RPMI7951 (cell line): ENCODE measurements around the gene TRIM63. TPM values are rescaled to one million over a fixed set of nuclear protein-coding genes. Genes with fewer than 3 reads are reported as not detected.

Experiments used
- DNase-seq: peaks from one replicate; pipeline ENCODE4 v3.0.0-alpha.2; 2012; ENCODE audit warnings: low read depth
- total RNA-seq: library from RNA; depleted of rRNA; stranded (reverse); fragments of >200 nt; shearing (Covaris generic); gene quantifications from 2 replicates; pipeline ENCODE4 v1.2.3, GENCODE V29; 2014; rRNA removed

Gene TRIM63
- total RNA-seq, 1 experiment from 2014 or later, result 0.12 TPM

DNA sequence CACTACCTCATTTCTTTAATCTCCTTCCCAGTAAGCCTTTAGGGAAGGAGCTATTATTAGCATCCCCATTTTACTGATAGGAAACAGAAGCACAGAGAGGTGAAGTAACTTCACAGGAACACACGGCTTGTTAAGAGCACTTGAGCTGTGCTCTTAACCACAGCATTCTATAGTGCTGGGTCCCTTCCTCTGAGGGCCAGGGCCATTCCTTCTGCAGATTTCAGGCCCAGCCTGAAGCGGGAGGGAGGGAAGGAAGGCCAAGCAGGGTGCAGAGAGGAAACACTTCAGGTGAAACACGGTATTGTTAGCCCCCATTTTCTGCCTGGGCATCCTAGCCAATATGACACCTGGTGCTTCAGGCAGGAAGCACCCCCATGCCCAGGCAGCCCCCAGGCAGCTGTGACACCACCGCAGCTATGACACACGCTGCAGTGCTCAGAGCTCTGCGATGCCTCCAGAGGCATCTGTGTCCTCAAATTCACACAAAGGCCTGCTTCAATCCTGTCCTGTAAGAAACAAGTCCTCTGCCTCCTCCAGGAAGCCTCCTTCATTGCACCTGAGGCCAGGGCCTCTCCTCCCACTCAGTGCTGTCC, 50.4 kb downstream of the TRIM63 start:
- DNase-seq, result peak; percentile 47

DNA sequence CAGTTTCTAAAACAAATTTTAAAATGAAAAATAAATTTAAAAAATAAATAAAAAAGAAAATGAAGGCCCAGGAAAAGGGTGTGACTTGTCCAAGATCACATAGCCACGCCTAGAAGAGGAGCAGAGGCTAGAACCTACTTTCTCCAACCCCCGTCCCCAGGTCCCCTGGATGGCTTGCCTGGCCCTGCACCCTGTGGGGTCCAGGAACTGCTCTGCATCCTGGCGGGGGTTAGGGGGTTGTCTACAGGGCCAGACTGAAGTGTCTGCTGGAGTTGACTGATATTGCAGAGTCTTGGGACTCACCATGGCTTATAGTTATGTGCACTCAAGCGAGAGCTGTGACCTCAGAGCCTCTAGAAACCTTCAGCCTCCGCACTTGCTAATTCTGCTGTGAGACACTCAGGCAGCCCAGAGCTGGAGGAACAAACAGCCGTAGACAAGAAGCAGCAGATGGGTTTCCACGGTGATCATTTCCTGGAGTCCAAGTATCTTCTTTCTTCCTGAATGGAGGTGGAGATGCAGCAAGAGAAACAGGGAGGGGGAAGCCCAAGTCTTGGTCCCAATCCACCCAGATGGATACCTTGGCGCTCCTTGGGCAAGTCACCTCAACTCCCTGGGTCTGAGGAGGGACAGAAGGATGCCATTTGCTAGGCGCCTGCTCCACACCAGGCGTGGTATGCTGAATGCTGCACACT, 51.0 kb downstream of the TRIM63 start:
- DNase-seq, result peak; percentile 58

DNA sequence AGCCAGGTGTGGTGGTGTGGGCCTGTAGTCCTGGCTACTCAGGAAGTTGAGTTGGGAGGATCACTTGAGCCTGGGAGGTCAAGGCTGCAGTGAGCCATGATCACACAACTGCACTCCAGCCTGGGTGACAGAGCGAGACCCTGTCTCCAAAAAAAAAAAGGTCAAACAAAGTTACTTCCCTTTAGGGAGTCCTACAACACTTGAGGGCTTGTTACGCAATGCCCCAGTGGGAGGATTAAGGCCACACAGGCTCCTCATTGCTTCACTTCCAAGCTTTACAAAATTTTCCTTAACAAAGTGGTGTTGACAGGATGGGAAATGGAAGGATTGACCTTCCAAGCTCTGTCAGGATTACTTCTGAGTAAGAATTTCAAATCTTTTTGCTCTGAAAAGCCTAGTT, 52.1 kb downstream of the TRIM63 start:
- peak; percentile 48 for DNase-seq

DNA sequence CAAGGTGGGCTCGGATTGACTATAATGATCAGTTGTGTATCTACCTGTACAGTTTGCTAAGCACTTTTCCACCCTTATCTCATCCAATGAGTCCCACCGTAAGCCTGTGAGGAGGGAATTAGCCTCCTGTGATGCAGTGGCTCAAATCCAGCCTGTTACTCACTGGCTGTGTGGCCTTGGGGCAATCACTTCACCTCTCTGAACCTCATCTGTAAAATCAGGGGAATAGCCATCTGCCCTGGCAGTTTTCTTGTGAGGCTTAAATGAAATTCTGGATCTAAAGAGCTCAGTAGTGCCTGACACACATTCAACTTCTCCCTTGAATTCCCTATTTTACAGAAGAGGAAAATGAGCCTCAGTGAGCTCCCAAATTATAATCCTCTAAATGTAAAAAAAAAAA, 53.3 kb downstream of the TRIM63 start:
- no peak for DNase-seq

DNA sequence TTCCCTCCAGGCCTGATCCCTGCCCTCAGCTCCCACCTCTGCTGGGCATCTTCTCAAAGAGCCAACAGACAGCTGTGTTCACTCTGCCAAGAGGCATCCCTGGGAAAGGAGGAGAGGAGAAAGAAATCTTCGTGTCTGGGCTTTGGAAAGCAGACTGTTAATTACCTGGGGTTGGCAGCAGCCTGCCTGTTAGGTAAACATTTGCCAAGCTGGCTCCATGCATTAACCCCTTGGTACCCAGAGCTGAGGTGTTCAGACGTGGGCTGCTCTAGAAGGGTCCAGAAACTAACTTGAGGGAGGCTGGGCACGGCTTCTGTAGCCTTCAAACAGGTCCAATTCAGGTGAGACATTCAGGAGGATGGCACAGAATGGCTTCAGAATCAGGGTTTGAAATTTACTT, 54.6 kb downstream of the TRIM63 start:
- no peak for DNase-seq

DNA sequence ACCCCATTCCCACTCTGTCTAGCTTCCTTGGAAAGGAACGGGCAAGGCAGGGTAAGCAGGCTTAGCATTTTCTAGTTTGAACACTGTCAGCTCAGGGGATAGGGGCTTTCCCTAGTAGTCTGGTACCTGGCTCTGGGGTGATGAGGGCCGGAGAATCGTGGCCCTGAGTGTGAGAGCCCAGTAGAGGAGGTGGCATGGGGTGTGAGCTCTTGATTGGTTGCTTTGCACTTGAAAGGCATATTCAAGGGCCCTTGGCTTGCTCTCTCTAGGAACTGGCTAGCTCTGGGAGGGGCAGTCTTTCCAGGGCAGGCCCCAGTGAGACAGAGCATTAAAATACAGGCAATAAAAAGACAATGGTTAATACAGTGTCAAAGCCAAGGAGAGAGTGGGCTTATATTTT, 56.6 kb downstream of the TRIM63 start:
- no peak for DNase-seq

DNA sequence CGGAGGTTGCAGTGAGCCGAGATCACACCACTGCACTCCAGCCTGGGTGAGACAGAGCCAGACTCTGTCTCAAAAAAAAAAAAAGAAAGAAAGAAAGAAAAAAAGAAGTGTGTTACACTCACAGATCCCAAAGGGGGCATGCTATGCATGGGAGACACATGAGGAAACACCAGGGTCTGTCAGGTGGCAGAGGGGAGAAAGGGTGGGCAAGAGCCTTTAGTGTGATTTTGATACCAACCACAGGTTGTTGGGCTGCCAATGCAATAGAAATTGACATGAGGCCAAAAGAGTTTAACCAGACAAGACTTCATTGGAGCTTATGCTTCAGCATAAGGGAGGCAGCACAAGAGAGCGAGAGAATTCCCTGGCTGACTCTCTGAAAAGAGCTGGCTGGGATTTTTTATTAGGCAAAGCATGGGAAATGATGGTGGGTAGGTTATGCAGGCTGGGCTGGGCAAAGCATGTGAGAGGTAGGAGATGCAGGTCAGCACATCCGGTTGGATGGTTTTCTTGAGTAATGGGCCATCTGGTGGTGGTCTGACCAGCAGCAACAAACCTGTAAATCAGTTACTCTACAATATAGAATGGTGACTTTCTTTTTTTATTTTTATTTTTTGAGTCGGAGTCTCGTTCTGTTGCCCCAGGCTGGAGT, 57.5 kb downstream of the TRIM63 start:
- no peak for DNase-seq

DNA sequence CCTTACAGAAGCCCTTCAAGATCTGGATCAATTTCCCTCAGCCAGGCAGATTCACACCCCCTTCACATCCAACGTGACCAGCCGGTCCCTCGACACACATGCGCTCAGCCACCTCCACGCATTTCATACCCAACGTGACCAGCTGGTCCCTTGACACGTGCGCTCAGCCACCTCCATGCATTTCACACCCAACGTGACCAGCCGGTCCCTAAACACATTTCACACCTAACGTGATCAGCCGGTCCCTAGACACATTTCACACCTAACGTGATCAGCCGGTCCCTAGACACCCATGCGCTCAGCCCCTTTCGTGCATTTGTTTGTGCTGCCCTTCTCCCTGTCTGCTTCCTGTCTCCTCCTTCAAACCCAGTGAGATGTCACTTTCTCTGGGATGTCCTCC, 60.7 kb downstream of the TRIM63 start:
- DNase-seq, result no peak

DNA sequence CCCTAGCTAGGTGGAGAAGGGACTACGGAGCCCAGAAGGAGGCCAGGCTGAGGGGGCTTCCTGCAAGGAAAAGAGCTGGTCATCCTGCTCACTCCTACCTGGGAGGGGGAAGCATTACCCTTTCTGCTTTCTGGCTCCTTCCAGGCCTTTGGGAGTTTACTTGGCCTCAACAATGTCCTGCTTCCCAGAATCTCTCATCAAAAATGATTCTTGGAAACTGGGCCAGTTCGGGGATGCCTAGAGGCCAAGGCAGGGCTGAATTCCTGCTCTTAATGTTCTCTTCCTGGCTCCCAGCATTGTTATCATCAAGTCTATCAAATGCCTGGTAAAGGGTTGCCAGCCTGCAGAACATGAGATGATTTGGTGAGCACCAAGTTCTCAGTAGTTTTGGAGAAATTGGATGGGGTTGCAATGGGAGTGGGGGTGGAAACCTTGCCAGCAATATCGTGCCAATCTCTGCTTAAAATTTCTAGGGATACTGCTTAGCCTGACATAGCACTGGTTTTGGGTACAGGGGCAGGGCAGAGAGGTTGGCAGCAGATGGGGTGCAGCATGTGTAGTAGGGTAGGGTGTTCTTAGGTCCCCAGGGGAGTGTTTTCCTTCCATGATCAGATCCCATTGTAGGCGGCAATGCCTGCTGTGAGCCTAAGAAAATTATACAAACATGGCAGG, 61.9 kb downstream of the TRIM63 start:
- no peak for DNase-seq

DNA sequence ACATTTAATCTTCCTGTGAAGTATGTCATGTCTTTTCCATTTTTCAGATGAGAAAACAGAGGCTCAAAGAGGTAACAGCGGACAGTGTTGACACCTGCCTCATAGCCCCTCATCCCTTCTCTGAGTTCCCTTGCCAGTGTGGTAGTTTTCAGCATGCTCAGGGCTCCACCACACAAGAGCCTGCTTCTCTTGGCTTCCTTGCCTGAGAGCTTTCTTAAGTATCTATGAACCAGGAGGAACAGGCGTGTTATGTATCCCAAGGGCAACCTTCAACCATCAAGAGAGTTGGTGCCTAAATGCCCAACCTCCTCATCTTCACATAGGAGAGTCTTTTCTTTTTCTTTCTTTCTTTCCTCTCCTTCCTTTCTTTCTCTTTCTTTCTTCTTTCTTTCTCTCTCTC, 63.7 kb downstream of the TRIM63 start:
- no peak for DNase-seq

DNA sequence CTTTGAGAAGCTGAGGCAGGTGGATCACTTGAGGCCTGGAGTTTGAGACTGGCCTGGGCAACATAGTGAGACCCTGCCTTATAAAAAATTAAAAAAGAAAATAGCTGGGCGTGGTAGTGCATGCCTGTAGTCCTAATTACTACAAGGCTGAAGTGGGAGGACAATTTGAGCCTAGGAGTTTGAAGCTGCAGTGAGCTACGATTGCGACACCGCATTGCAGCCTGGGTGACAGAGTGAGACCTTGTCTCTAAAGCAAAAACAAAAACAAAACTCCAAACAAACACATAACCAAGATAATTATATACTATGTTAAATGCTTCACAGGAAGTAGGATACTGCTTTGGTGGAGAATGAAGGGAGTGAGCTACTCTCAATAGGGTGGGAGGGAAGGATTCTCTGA, 64.2 kb downstream of the TRIM63 start:
- DNase-seq, result no peak

Other genes starting within 250 kb of the TRIM63 start
- 54.4 and 56.4 TPM in 2 replicates for gene MTFR1L, start 247.7 kb downstream of the TRIM63 start, total RNA-seq
- 8.7 and 10.0 TPM in 2 replicates for gene AUNIP, start 208.2 kb downstream of the TRIM63 start, total RNA-seq
- gene PAQR7, start 191.9 kb downstream of the TRIM63 start, total RNA-seq, result 3.2 and 5.0 TPM in 2 replicates
- gene STMN1, start 161.2 kb downstream of the TRIM63 start, total RNA-seq, result 341 and 495 TPM in 2 replicates
- 8.4 and 10.2 TPM in 2 replicates for gene PAFAH2, start 69.6 kb downstream of the TRIM63 start, total RNA-seq
- 2.2 and 4.1 TPM in 2 replicates for gene EXTL1, start 45.9 kb downstream of the TRIM63 start, total RNA-seq
- not detected in 2 replicates for gene SLC30A2, start 21.5 kb downstream of the TRIM63 start, total RNA-seq
- 10.6 and 11.5 TPM in 2 replicates for gene PDIK1L, start 44.2 kb upstream of the TRIM63 start, total RNA-seq
- not detected in 2 replicates for gene FAM110D, start 91.4 kb upstream of the TRIM63 start, total RNA-seq
- not detected in 2 replicates for gene C1orf232, start 101.3 kb upstream of the TRIM63 start, total RNA-seq
- gene ZNF593, start 102.3 kb upstream of the TRIM63 start, total RNA-seq, result 26.4 and 32.1 TPM in 2 replicates
- not detected in 2 replicates for gene ZNF593OS, start 104.2 kb upstream of the TRIM63 start, total RNA-seq
- gene CNKSR1, start 109.9 kb upstream of the TRIM63 start, total RNA-seq, result under 0.01 and 0.12 TPM in 2 replicates
- not detected in 2 replicates for gene CATSPER4, start 123.0 kb upstream of the TRIM63 start, total RNA-seq
- 27.8 and 30.5 TPM in 2 replicates for gene CEP85, start 166.6 kb upstream of the TRIM63 start, total RNA-seq
- gene SH3BGRL3, start 212.5 kb upstream of the TRIM63 start, total RNA-seq, result 224 and 307 TPM in 2 replicates
- gene UBXN11, start 239.0 kb upstream of the TRIM63 start, total RNA-seq, result 4.7 and 5.7 TPM in 2 replicates